ENCODE results near the gene NELL1.

DNA sequence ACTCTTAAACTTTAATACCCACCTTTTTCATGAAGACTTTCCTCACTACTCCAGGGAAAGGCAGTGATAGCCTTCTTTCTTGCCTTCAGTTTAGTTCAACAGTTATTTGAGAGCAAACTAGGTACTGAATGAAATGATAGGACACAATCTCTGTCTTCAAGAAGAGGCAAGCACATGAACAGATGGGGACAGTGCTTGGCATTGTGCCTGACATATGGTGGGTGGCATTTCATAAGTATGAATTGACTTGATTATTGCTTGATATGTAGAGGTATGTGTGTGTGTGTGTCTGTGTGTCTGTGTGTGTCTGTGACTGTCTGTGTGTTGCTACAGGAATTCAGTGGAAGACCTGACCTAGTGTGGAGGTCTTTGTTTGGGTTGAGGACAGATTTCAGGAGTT lies 504.1 kb downstream of the NELL1 start:
- TF ChIP-seq, protein P1, sequence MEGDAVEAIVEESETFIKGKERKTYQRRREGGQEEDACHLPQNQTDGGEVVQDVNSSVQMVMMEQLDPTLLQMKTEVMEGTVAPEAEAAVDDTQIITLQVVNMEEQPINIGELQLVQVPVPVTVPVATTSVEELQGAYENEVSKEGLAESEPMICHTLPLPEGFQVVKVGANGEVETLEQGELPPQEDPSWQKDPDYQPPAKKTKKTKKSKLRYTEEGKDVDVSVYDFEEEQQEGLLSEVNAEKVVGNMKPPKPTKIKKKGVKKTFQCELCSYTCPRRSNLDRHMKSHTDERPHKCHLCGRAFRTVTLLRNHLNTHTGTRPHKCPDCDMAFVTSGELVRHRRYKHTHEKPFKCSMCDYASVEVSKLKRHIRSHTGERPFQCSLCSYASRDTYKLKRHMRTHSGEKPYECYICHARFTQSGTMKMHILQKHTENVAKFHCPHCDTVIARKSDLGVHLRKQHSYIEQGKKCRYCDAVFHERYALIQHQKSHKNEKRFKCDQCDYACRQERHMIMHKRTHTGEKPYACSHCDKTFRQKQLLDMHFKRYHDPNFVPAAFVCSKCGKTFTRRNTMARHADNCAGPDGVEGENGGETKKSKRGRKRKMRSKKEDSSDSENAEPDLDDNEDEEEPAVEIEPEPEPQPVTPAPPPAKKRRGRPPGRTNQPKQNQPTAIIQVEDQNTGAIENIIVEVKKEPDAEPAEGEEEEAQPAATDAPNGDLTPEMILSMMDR (IDR thresholded peaks at IDR 0.05; ENCODE audit: low read depth, low read length, poor library complexity, severe bottlenecking) = no peak
- TF ChIP-seq EZH2phosphoT487 (IDR thresholded peaks at IDR 0.05; ENCODE audit: borderline replicate concordance, low read length) = no peak
